Smooth muscle cell (in vitro differentiated cells): ENCODE results near the gene KRT6B. TPM values are rescaled to one million over a fixed set of nuclear protein-coding genes. Genes with fewer than 3 reads are reported as not detected.

Experiments used
- DNase-seq: peaks from one replicate; lab custom pipeline; 2025; ENCODE audit not compliant: unreplicated experiment; lab: John Stamatoyannopoulos, UW
- H2AFZ ChIP-seq: fragments of 200-600 bp; sonication (generic); 2 replicates; pipeline ENCODE4 v1.6.0; 2016; ENCODE audit warnings: antibody characterized with exemption, low read depth, mild to moderate bottlenecking
- H3F3A ChIP-seq: fragments of 200-600 bp; sonication (generic); 2 replicates; pipeline ENCODE4 v1.6.0; 2017; ENCODE audit warnings: antibody characterized with exemption, low read depth
- H3K27ac ChIP-seq: fragments of 200-600 bp; sonication (generic); 2 replicates; pipeline ENCODE4 v1.5.1; 2016; ENCODE audit warnings: low read depth, mild to moderate bottlenecking
- H3K27me3 ChIP-seq: fragments of 200-600 bp; sonication (generic); 2 replicates; pipeline ENCODE4 v1.6.1; 2016; ENCODE audit warnings: low read depth, mild to moderate bottlenecking
- H3K36me3 ChIP-seq: fragments of 200-600 bp; sonication (generic); 2 replicates; pipeline ENCODE4 v1.5.1; 2016; ENCODE audit warnings: low read depth
- H3K4me1 ChIP-seq: fragments of 200-600 bp; sonication (generic); 2 replicates; pipeline ENCODE4 v1.5.1; 2016; ENCODE audit warnings: low read depth
- H3K4me2 ChIP-seq: fragments of 200-600 bp; sonication (generic); 2 replicates; pipeline ENCODE4 v1.6.0; 2016; ENCODE audit warnings: mild to moderate bottlenecking
- H3K4me3 ChIP-seq: fragments of 200-600 bp; sonication (generic); 2 replicates; pipeline ENCODE4 v1.5.1; 2016; ENCODE audit warnings: mild to moderate bottlenecking
- H3K79me2 ChIP-seq: fragments of 200-600 bp; sonication (generic); 2 replicates; pipeline ENCODE4 v1.6.0; 2016; ENCODE audit warnings: low read depth, mild to moderate bottlenecking
- H3K9ac ChIP-seq: fragments of 200-600 bp; sonication (generic); 2 replicates; pipeline ENCODE4 v1.6.0; 2016; ENCODE audit warnings: low read depth
- H3K9me3 ChIP-seq: fragments of 200-600 bp; sonication (generic); replicated peaks from 2 replicates; pipeline ENCODE4 v1.5.1; 2016; ENCODE audit warnings: low read depth
- H4K20me1 ChIP-seq: fragments of 200-600 bp; sonication (generic); 2 replicates; pipeline ENCODE4 v1.6.0; 2016; ENCODE audit warnings: low read depth
- WGBS: methylation state at CpG from one replicate; pipeline ENCODE4 v1.1.7; 2016; ENCODE audit warnings: low lambda C conversion rate; 5-methylcytosine and 5-hydroxymethylcytosine counted together
- polyA plus RNA-seq: library from polyadenylated mRNA; unstranded; fragments of >200 nt; fragmentation: Nextera tagmentation; extraction: Ambion mirVana; gene quantifications from 2 replicates; pipeline ENCODE4 v1.2.1, GENCODE V29; 2016
- total RNA-seq: library from RNA; depleted of rRNA; stranded (reverse); fragments of >200 nt; gene quantifications from 2 replicates; pipeline ENCODE4 v1.2.3, GENCODE V29; 2014
- TF ChIP-seq, protein P1 (sequence below): fragments of 200-600 bp; sonication (generic); IDR thresholded peaks from 2 replicates; pipeline ENCODE4 v1.5.1; 2017; ENCODE audit warnings: borderline replicate concordance, mild to moderate bottlenecking, antibody characterized with exemption; ENCODE audit not compliant: insufficient read depth, poor library complexity, severe bottlenecking

Gene KRT6B
- total and polyA plus RNA-seq, 2 experiments from 2014 or later: 248 to 336 TPM

DNA sequence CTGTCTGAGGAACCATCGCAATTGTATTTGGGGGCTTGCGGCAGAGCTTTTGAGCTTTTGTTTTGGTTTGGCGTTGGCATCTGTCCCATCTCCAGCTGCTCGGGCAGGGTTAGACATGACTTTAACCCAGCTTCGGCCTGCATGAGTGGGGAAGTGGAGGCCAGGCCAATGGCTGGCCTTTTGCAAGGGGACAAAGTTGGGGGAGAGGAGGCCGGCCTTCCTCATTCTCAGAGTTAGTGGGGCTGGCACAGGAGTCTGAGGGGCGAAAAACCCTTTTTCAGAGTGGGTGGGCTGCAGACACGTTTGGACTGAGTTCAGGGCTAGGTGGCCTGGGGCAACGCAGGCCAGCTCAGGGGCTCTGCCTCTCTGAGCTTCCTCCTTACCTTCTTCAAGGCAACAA, 51.0 kb downstream of the KRT6B start:
- Histone ChIP-seq H3K9ac (no peak overlapping the region), H3K27me3 (no peaks in the 10 kb centered on the region), H3K79me2 (no peaks in the 10 kb centered on the region), H4K20me1 (no peaks in the 10 kb centered on the region), H3K27ac (no peak overlapping the region), H3K4me1 (no peaks in the 10 kb centered on the region), H2AFZ (no peak overlapping the region), H3K36me3 (no peaks in the 10 kb centered on the region), H3K4me3 (no peak overlapping the region), H3F3A (no peaks in the 10 kb centered on the region), H3K9me3 (no peaks in the 10 kb centered on the region), H3K4me2 (no peak overlapping the region)
- TF ChIP-seq, protein P1, sequence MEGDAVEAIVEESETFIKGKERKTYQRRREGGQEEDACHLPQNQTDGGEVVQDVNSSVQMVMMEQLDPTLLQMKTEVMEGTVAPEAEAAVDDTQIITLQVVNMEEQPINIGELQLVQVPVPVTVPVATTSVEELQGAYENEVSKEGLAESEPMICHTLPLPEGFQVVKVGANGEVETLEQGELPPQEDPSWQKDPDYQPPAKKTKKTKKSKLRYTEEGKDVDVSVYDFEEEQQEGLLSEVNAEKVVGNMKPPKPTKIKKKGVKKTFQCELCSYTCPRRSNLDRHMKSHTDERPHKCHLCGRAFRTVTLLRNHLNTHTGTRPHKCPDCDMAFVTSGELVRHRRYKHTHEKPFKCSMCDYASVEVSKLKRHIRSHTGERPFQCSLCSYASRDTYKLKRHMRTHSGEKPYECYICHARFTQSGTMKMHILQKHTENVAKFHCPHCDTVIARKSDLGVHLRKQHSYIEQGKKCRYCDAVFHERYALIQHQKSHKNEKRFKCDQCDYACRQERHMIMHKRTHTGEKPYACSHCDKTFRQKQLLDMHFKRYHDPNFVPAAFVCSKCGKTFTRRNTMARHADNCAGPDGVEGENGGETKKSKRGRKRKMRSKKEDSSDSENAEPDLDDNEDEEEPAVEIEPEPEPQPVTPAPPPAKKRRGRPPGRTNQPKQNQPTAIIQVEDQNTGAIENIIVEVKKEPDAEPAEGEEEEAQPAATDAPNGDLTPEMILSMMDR: no peak
- DNase-seq: no peak
- WGBS: 93% methylated on average over 9 of the region's 9 CpGs

DNA sequence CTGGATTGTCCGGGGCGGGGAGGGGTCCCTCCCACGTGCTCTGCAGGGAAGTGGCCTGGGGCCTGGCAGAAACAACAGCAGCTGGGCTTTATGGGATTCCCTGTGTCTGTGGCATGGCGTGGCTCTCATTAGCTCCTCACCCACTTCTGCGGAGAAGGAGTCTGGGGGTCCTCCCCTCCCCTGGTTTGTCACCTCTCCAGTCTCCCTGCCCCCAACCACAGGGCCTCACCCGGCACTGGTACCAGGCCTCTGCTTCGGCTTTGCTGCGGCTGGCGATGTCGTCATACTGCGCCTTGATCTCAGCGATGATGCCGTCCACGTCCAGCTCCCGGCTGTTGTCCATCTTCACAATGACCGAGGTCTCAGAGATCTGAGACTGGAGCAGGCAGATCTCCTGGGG, 52.2 kb downstream of the KRT6B start:
- H3K4me1 ChIP-seq: no peaks in the 10 kb centered on the region
- WGBS: 94% methylated on average over 16 of the region's 16 CpGs

DNA sequence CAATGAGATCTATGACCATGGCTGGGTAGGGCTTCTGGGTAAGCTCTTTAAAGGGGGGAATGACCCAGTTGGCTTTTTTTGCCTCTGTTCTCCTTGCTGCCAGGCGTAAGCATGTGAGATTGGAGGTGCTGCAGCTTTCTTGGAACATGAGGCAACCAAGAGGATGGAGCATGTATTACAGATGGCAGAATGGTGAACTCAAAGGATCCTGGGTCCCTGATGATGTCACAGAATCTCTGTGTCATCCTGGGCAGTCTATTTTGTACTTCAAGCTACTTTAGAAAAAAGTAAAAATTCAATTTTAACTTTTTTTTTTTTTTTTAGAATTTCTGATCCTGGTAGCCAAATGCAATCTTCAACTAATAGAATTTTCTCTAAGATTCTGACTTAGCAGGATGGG, 53.8 kb downstream of the KRT6B start:
- TF ChIP-seq, protein P1: no peak
- Histone ChIP-seq H3K4me3 (no peak overlapping the region), H3K9me3 (no peaks in the 10 kb centered on the region), H3K27ac (no peak overlapping the region), H3K36me3 (no peaks in the 10 kb centered on the region), H3K4me1 (no peaks in the 10 kb centered on the region), H3K27me3 (no peaks in the 10 kb centered on the region), H3K4me2 (no peak overlapping the region), H3K9ac (no peak overlapping the region), H2AFZ (no peak overlapping the region), H3K79me2 (no peaks in the 10 kb centered on the region), H4K20me1 (no peaks in the 10 kb centered on the region), H3F3A (no peaks in the 10 kb centered on the region)
- whole genome bisulfite sequencing: 81% methylated on average over 1 of the region's 1 CpG
- no peak for DNase-seq

More for the DNA sequence above, 52.2 kb downstream of the KRT6B start:
- no peaks in the 10 kb centered on the region for H3K9me3 ChIP-seq
- no peak overlapping the region for H3K9ac ChIP-seq
- H3K4me3 ChIP-seq: no peak overlapping the region
- H3K27ac ChIP-seq: no peak overlapping the region
- H3F3A ChIP-seq: no peaks in the 10 kb centered on the region
- no peak overlapping the region for H3K4me2 ChIP-seq
- H2AFZ ChIP-seq: no peak overlapping the region
- TF ChIP-seq, protein P1: no peak
- H4K20me1 ChIP-seq: no peaks in the 10 kb centered on the region
- no peak for DNase-seq
- no peaks in the 10 kb centered on the region for H3K79me2 ChIP-seq
- no peaks in the 10 kb centered on the region for H3K36me3 ChIP-seq
- no peaks in the 10 kb centered on the region for H3K27me3 ChIP-seq

DNA sequence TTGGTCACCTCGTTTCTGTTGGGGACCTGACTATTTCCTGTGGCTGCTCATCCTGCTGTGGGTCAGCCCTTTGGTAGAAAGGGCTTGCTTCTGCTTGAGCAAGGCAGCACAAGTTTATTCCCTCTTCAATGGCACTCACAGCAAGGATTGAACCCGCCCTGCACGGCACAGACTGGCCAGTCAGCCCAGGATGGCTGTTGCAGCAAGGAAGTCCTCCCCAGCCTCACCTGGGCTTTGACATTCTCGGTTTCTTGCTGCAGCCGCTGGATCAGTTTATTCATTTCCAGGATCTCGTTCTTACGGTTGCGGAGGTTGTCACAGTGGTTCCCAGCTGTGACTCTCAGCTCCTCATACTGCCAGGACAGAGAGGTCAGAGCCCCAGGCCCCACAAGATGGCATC, 55.3 kb downstream of the KRT6B start:
- no peak overlapping the region for H3K4me3 ChIP-seq
- H2AFZ ChIP-seq: no peak overlapping the region
- H3K27me3 ChIP-seq: no peaks in the 10 kb centered on the region
- TF ChIP-seq, protein P1: no peak
- no peak overlapping the region for H3K27ac ChIP-seq
- no peaks in the 10 kb centered on the region for H4K20me1 ChIP-seq
- H3K4me2 ChIP-seq: no peak overlapping the region
- H3K79me2 ChIP-seq: no peaks in the 10 kb centered on the region
- DNase-seq: no peak
- no peaks in the 10 kb centered on the region for H3K9me3 ChIP-seq
- 91% methylated on average over 8 of the region's 8 CpGs for WGBS
- H3K4me1 ChIP-seq: no peaks in the 10 kb centered on the region
- no peaks in the 10 kb centered on the region for H3F3A ChIP-seq
- H3K36me3 ChIP-seq: no peaks in the 10 kb centered on the region
- H3K9ac ChIP-seq: no peak overlapping the region
